Gastrocnemius medialis (tissue), 4 donors: ENCODE data around the gene PPA1. TPM values are rescaled to one million over a fixed set of nuclear protein-coding genes. Genes with fewer than 3 reads are reported as not detected.
"Not testable (repeated sequence)": the region's sequence is repeated elsewhere in the genome, so short reads cannot be mapped to it uniquely, and the experiment has no call there.

ENCODE experiments used
- ATAC-seq, 2 donors: fragments of 150-250 bp; one replicate each; pipeline ENCODE4 v1.9.1; 2016
- DNase-seq, 2 donors: peaks; one replicate each; pipeline ENCODE4 v3.0.0-alpha.2; 2019
- H3K27ac ChIP-seq, 4 donors: fragments of 200-600 bp; sonication (generic); 1 replicate in 1 of 4; 2 replicates in 3 of 4; pipeline ENCODE4 v1.5.1; 2016 to 2018; ENCODE audit warnings: mild to moderate bottlenecking in 2 of 4, moderate library complexity in 1 of 4
- H3K27me3 ChIP-seq, 3 donors: fragments of 200-600 bp; sonication (generic) in 2 of 3; 1 replicate in 1 of 3; 2 replicates in 2 of 3; pipeline versions ENCODE4 v1.5.1 to v1.6.0; 2016 to 2019; ENCODE audit warnings: mild to moderate bottlenecking in 1 of 3, moderate library complexity in 1 of 3
- H3K36me3 ChIP-seq, 2 donors: fragments of 200-600 bp; sonication (generic) in 1 of 2; one replicate each; pipeline ENCODE4 v1.5.1; 2017 to 2018
- H3K4me1 ChIP-seq, 2 donors: fragments of 200-600 bp; sonication (generic) in 1 of 2; one replicate each; pipeline ENCODE4 v1.5.1; 2016 to 2017; ENCODE audit warnings: mild to moderate bottlenecking in 2 of 2
- H3K4me3 ChIP-seq, 4 donors: fragments of 200-600 bp; sonication (generic) in 3 of 4; 1 replicate in 1 of 4; 2 replicates in 3 of 4; pipeline ENCODE4 v1.5.1; 2016 to 2019; ENCODE audit warnings: mild to moderate bottlenecking in 2 of 4
- H3K9me3 ChIP-seq, 3 donors: fragments of 200-600 bp; sonication (generic) in 2 of 3; 1 replicate in 1 of 3; 2 replicates in 2 of 3; pipeline ENCODE4 v1.5.1; 2016 to 2019
- CTCF ChIP-seq, 5 experiments: fragments of 450-650 bp in 3 of 5; fragments of 200-600 bp in 2 of 5; sonication (generic) in 2 of 5; IDR thresholded peaks in 4 of 5; conservative IDR thresholded peaks in 1 of 5; 1 replicate in 4 of 5; 2 replicates in 1 of 5; pipeline ENCODE4 v1.5.1; 2016 to 2019; ENCODE audit warnings: antibody characterized with exemption in 5 of 5, mild to moderate bottlenecking in 3 of 5, moderate library complexity in 3 of 5
- POLR2A ChIP-seq, 2 donors: fragments of 450-650 bp; IDR thresholded peaks; one replicate each; pipeline ENCODE4 v1.6.1; 2017; ENCODE audit warnings: antibody characterized with exemption in 2 of 2, mild to moderate bottlenecking in 2 of 2, moderate library complexity in 2 of 2
- in situ Hi-C, 4 donors: fragments of 200-750 bp; cut with MboI; loops; one replicate each; pipeline versions ENCODE4 v1.15.0 to v1.8.0; 2017; ENCODE audit warnings: low sequenced_read_pairs in 4 of 4
- intact Hi-C: fragments of 100-400 bp; cut with DNase I; formaldehyde crosslinking; loops from one replicate; pipeline ENCODE4 v1.15.1; 2023; ENCODE audit warnings: low total_unique reads
- total RNA-seq, 4 donors: library from RNA; depleted of rRNA; stranded (reverse); fragments of >200 nt; gene quantifications; one replicate each; pipeline versions ENCODE4 v1.1.0 to v1.2.3, GENCODE V29; 2016

Gene PPA1
- total RNA-seq, 4 donors from 2014 or later = 73.9 to 146 (median 95.3) TPM

GRCh38 chr10:70186090-70186489, 47.1 kb downstream of the PPA1 start:
- in situ Hi-C loops (no loop called here), intact Hi-C loops (no loop called here)
- H3K27ac ChIP-seq = no peak overlapping the region

GRCh38 chr10:70183304-70183703, 49.9 kb downstream of the PPA1 start:
- in situ Hi-C loops = no loop called here
- DNase-seq = no peak

More at GRCh38 chr10:70186090-70186489, 47.1 kb downstream of the PPA1 start:
- no peaks in the 10 kb centered on the region for H3K36me3 ChIP-seq
- H3K4me1 ChIP-seq = no peaks in the 10 kb centered on the region
- TF ChIP-seq CTCF (IDR thresholded peaks at IDR 0.05 in 4 of 5, conservative IDR thresholded peaks at IDR 0.05 in 1 of 5) (no peak), POLR2A (IDR thresholded peaks at IDR 0.05) (no peak)
- ATAC-seq = no peak
- no peak overlapping the region for H3K4me3 ChIP-seq
- H3K27me3 ChIP-seq = no peaks in the 10 kb centered on the region
- no peak for DNase-seq
- H3K9me3 ChIP-seq = no peaks in the 10 kb centered on the region

GRCh38 chr10:70179209-70179608, 54.0 kb downstream of the PPA1 start:
- H3K4me1 ChIP-seq, H3K9me3 ChIP-seq, DNase-seq, H3K4me3 ChIP-seq, ATAC-seq, in situ Hi-C loops, H3K36me3 ChIP-seq, intact Hi-C loops, H3K27me3 ChIP-seq, H3K27ac ChIP-seq: not testable (repeated sequence)

More at GRCh38 chr10:70183304-70183703, 49.9 kb downstream of the PPA1 start:
- Histone ChIP-seq H3K4me1 (no peaks in the 10 kb centered on the region), H3K36me3 (no peaks in the 10 kb centered on the region), H3K4me3 (no peak overlapping the region), H3K27ac (no peak overlapping the region), H3K9me3 (no peaks in the 10 kb centered on the region), H3K27me3 (no peaks in the 10 kb centered on the region)
- no peak for ATAC-seq
- no peak for TF ChIP-seq CTCF (IDR thresholded peaks at IDR 0.05 in 4 of 5, conservative IDR thresholded peaks at IDR 0.05 in 1 of 5)
- TF ChIP-seq POLR2A (IDR thresholded peaks at IDR 0.05) = no peak
- intact Hi-C loops = no loop called here

DNA sequence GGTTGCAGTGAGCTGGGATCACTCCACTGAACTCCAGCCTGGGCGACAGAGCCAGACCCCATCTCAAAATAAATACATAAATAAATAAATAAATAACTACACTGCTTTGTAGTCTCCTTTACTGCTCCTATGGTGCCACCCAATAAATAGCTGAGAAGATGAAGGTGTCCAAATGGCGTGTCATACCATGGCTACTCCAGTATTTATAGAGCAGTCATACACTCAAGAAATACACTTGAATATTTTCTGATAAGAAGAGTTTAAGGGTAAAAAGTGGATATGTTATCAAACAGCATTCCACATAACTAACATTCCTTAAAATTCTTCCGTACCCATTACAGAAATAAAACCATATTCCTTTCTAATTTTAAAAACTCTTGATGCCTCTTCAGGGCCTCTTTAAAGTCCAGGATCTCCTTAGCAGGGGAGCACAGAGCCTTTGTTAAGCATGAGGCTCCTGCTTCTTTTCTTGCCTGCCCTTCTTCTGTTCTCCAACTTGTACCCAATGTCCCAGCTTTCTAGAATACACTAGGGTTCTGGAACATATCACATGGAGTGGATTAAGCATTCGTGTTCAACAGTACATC, 55.0 kb downstream of the PPA1 start:
- Histone ChIP-seq H3K36me3 (no peaks in the 10 kb centered on the region), H3K9me3 (no peaks in the 10 kb centered on the region), H3K4me1 (no peaks in the 10 kb centered on the region), H3K27ac (no peak overlapping the region), H3K27me3 (no peaks in the 10 kb centered on the region), H3K4me3 (no peak overlapping the region)
- intact Hi-C loops = no loop called here
- DNase-seq (no peak), ATAC-seq (no peak)
- TF ChIP-seq CTCF (IDR thresholded peaks at IDR 0.05 in 4 of 5, conservative IDR thresholded peaks at IDR 0.05 in 1 of 5) (no peak), POLR2A (IDR thresholded peaks at IDR 0.05) (no peak)
- in situ Hi-C loops = no loop called here

- no peak for TF ChIP-seq POLR2A (IDR thresholded peaks at IDR 0.05)
- no peak for TF ChIP-seq CTCF (IDR thresholded peaks at IDR 0.05 in 4 of 5, conservative IDR thresholded peaks at IDR 0.05 in 1 of 5)
- no peak overlapping the region for H3K27ac ChIP-seq
- no peaks in the 10 kb centered on the region for H3K36me3 ChIP-seq
- in situ Hi-C loops (no loop called here), intact Hi-C loops (no loop called here)
- no peak overlapping the region for H3K4me3 ChIP-seq
- no peaks in the 10 kb centered on the region for H3K4me1 ChIP-seq
- no peaks in the 10 kb centered on the region for H3K9me3 ChIP-seq
- no peaks in the 10 kb centered on the region for H3K27me3 ChIP-seq
- DNase-seq (no peak), ATAC-seq (no peak)
These were observed 56.8 kb downstream of the PPA1 start for GRCh38 chr10:70176441-70176840.
